ENCODE data around the gene P4HA1. TPM values are rescaled to one million over a fixed set of nuclear protein-coding genes. Genes with fewer than 3 reads are reported as not detected.

The P4HA1 gene
- total RNA-seq, 1 donor from 2014 or later: 6.9 TPM

DNA sequence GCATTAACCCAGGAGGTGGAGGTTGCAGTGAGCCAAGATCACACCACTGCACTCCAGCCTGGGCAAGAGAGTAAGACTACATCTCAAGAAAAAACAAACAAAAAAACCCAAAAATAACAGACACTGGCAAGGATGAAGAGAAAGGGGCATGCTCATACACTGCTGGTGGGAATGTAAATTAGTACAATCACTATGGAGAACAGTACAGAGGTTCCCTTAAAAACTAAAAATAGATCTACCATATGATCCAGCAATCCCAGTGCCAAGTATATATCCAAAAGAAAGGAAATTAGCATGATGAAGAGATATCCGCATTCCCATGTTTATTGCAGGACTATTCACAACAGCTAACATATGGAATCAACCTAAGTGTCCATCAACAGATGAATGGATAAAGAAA, 75.6 kb downstream of the P4HA1 start:
- intact Hi-C loops (cut with DNase I): no loop called here
- H3K4me1 ChIP-seq: peaks cover 0 to 13% of the 10 kb centered on the region in 2 donors
- peaks cover 14 to 26% of the 10 kb centered on the region in 2 donors for H3K36me3 ChIP-seq
- DNase-seq (ENCODE audit: low spot score in 2 of 2): no peak
- TF ChIP-seq, protein P1, sequence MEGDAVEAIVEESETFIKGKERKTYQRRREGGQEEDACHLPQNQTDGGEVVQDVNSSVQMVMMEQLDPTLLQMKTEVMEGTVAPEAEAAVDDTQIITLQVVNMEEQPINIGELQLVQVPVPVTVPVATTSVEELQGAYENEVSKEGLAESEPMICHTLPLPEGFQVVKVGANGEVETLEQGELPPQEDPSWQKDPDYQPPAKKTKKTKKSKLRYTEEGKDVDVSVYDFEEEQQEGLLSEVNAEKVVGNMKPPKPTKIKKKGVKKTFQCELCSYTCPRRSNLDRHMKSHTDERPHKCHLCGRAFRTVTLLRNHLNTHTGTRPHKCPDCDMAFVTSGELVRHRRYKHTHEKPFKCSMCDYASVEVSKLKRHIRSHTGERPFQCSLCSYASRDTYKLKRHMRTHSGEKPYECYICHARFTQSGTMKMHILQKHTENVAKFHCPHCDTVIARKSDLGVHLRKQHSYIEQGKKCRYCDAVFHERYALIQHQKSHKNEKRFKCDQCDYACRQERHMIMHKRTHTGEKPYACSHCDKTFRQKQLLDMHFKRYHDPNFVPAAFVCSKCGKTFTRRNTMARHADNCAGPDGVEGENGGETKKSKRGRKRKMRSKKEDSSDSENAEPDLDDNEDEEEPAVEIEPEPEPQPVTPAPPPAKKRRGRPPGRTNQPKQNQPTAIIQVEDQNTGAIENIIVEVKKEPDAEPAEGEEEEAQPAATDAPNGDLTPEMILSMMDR (IDR thresholded peaks at IDR 0.05): no peak
- no peaks in the 10 kb centered on the region for H3K9me3 ChIP-seq
- H3K4me3 ChIP-seq: no peak overlapping the region
- no peaks in the 10 kb centered on the region for H3K27me3 ChIP-seq
- no peak overlapping the region for H3K27ac ChIP-seq

- Histone ChIP-seq H3K27ac (no peak overlapping the region), H3K4me3 (no peak overlapping the region), H3K4me1 (peaks cover 0 to 13% of the 10 kb centered on the region in 2 donors), H3K9me3 (no peaks in the 10 kb centered on the region), H3K36me3 (peaks cover 18 to 38% of the 10 kb centered on the region in 2 donors), H3K27me3 (no peaks in the 10 kb centered on the region)
- intact Hi-C loops (cut with DNase I): no loop called here
- TF ChIP-seq, protein P1 (IDR thresholded peaks at IDR 0.05): no peak
- DNase-seq (ENCODE audit: low spot score in 2 of 2): no peak
Observed at GRCh38 chr10:73019100-73019499, 77.6 kb downstream of the P4HA1 start.

DNA sequence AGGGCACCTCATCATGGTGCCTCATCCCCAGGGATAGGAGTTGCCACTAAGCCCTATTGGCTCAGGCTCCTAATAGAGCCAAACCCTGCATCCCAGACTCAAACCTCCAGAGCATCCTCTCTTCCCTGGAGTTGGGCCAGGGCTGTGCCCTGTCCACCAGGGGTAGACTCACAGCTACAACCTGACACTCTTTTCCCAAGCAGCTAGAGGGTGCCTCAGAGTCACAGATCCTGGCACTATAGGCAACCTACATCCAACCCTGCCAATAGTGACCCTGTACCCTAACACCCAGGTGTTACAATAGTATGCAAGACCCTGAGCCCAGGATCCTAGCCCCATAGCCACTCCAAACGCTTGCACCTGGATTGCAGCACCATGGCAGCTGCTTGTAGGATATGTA, 78.0 kb downstream of the P4HA1 start:
- TF ChIP-seq, protein P1 (IDR thresholded peaks at IDR 0.05): no peak
- Histone ChIP-seq H3K36me3 (peaks cover 19 to 39% of the 10 kb centered on the region in 2 donors), H3K27ac (peak overlapping the region in 1 of 2 donors; percentile 48), H3K9me3 (no peaks in the 10 kb centered on the region), H3K27me3 (no peaks in the 10 kb centered on the region), H3K4me1 (peaks cover 0 to 13% of the 10 kb centered on the region in 2 donors), H3K4me3 (no peak overlapping the region)
- intact Hi-C loops (cut with DNase I): no loop called here
- DNase-seq (ENCODE audit: low spot score in 2 of 2): no peak

GRCh38 chr10:73017955-73018480, 78.6 kb downstream of the P4HA1 start:
- H3K9me3 ChIP-seq: no peaks in the 10 kb centered on the region
- TF ChIP-seq, protein P1 (IDR thresholded peaks at IDR 0.05): no peak
- intact Hi-C loops (cut with DNase I): no loop called here
- DNase-seq (ENCODE audit: low spot score in 2 of 2): no peak
- no peaks in the 10 kb centered on the region for H3K27me3 ChIP-seq
- H3K36me3 ChIP-seq: peaks cover 26 to 43% of the 10 kb centered on the region in 2 donors
- no peak overlapping the region for H3K4me3 ChIP-seq
- peak overlapping the region in 1 of 2 donors; percentile 48 for H3K27ac ChIP-seq
- H3K4me1 ChIP-seq: peaks cover 0 to 13% of the 10 kb centered on the region in 2 donors

- intact Hi-C loops (cut with DNase I): no loop called here
- Histone ChIP-seq H3K27me3 (no peaks in the 10 kb centered on the region), H3K9me3 (no peaks in the 10 kb centered on the region), H3K27ac (no peak overlapping the region), H3K4me1 (peaks cover 0 to 13% of the 10 kb centered on the region in 2 donors), H3K4me3 (no peak overlapping the region), H3K36me3 (peaks cover 27 to 36% of the 10 kb centered on the region in 2 donors)
- TF ChIP-seq, protein P1 (IDR thresholded peaks at IDR 0.05): no peak
- DNase-seq (ENCODE audit: low spot score in 2 of 2): no peak
Observed at GRCh38 chr10:73015779-73016178, 80.9 kb downstream of the P4HA1 start.

DNA sequence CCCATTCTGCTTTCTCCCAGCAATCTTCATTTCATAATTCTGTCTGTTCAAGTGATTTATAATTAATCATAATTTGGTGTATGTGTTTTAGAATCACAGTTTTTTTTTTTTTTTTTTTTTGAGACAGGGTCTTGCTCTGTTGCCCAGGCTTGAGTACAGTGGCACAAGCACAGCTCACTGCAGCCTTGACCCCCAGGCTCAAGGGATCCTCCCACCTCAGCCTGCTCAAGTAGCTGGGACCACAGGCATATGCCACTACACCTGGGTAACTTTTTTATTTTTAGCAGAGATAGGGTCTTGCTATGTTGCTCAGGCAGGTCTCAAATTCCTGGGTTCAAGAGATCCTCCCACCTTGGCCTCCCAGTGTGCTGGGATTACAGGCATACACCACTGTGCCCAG, 92.8 kb downstream of the P4HA1 start:
- no peak overlapping the region for H3K27ac ChIP-seq
- TF ChIP-seq, protein P1 (IDR thresholded peaks at IDR 0.05): no peak
- no peak overlapping the region for H3K4me3 ChIP-seq
- peaks cover 32 to 34% of the 10 kb centered on the region in 2 donors for H3K36me3 ChIP-seq
- intact Hi-C loops (cut with DNase I): no loop called here
- H3K27me3 ChIP-seq: no peaks in the 10 kb centered on the region
- no peaks in the 10 kb centered on the region for H3K9me3 ChIP-seq
- H3K4me1 ChIP-seq: no peaks in the 10 kb centered on the region
- no peak for DNase-seq (ENCODE audit: low spot score in 2 of 2)

All from ascending aorta (tissue), 2 donors.